Astrocyte (in vitro differentiated cells and primary cell): ENCODE data around the gene PML. TPM values are rescaled to one million over a fixed set of nuclear protein-coding genes. Genes with fewer than 3 reads are reported as not detected.

ENCODE experiments used
- DNase-seq: peaks from one replicate; pipeline ENCODE4 v3.0.0-alpha.2; 2010; ENCODE audit warnings: low read depth
- FAIRE-seq: peaks from 2 replicates; lab custom pipeline; 2011; peaks lifted over from hg19 to GRCh38; lab: Jason Lieb, UNC
- H2AFZ ChIP-seq: 2 replicates; pipeline ENCODE4 v1.6.0; 2012; ENCODE audit warnings: low read depth, low read length, inconsistent platforms
- H3K27ac ChIP-seq: 2 replicates; pipeline ENCODE4 v1.5.1; 2011; ENCODE audit warnings: low read depth, low read length, inconsistent platforms
- H3K27me3 ChIP-seq: 2 replicates; pipeline ENCODE4 v1.6.0; 2011; ENCODE audit warnings: low read length, inconsistent platforms; ENCODE audit not compliant: insufficient read depth
- H3K36me3 ChIP-seq: 2 replicates; pipeline ENCODE4 v1.5.1; 2011; ENCODE audit warnings: low read length, inconsistent platforms; ENCODE audit not compliant: insufficient read depth
- H3K4me1 ChIP-seq: 2 replicates; pipeline ENCODE4 v1.5.1; 2011; ENCODE audit warnings: low read length, inconsistent platforms; ENCODE audit not compliant: insufficient read depth
- H3K4me2 ChIP-seq: 2 replicates; pipeline ENCODE4 v1.6.0; 2012; ENCODE audit warnings: low read length, inconsistent platforms
- H3K4me3 ChIP-seq: 2 replicates; pipeline ENCODE4 v1.5.1; 2011; ENCODE audit warnings: low read depth, mild to moderate bottlenecking, low read length, inconsistent platforms; ENCODE audit not compliant: insufficient read depth
- H3K79me2 ChIP-seq: 2 replicates; pipeline ENCODE4 v1.6.0; 2012; ENCODE audit warnings: mild to moderate bottlenecking, low read length, inconsistent platforms; ENCODE audit not compliant: insufficient read depth
- H3K9ac ChIP-seq: 2 replicates; pipeline ENCODE4 v1.6.0; 2012; ENCODE audit warnings: mild to moderate bottlenecking, low read length, inconsistent platforms
- H3K9me3 ChIP-seq: 2 replicates; pipeline ENCODE4 v1.5.1; 2012; ENCODE audit warnings: low read depth, mild to moderate bottlenecking, low read length, inconsistent platforms; ENCODE audit not compliant: insufficient read depth
- H4K20me1 ChIP-seq: 2 replicates; pipeline ENCODE4 v1.6.0; 2012; ENCODE audit warnings: low read length, inconsistent platforms; ENCODE audit not compliant: insufficient read depth
- H3K27ac Mint-ChIP-seq: one replicate; pipeline ENCODE4 v1.8.0; 2021; ENCODE audit warnings: mild to moderate bottlenecking, mixed read lengths; ENCODE audit not compliant: unreplicated experiment
- H3K27me3 Mint-ChIP-seq: one replicate; pipeline ENCODE4 v1.8.0; 2021; ENCODE audit warnings: low read depth, mixed read lengths; ENCODE audit not compliant: unreplicated experiment
- H3K36me3 Mint-ChIP-seq: one replicate; pipeline ENCODE4 v1.8.0; 2021; ENCODE audit warnings: low read depth, mixed read lengths; ENCODE audit not compliant: unreplicated experiment
- H3K4me1 Mint-ChIP-seq: one replicate; pipeline ENCODE4 v1.8.0; 2021; ENCODE audit warnings: low read depth, mixed read lengths; ENCODE audit not compliant: unreplicated experiment
- H3K4me3 Mint-ChIP-seq: one replicate; pipeline ENCODE4 v1.8.0; 2021; ENCODE audit warnings: mild to moderate bottlenecking, moderate library complexity, mixed read lengths; ENCODE audit not compliant: unreplicated experiment
- H3K9me3 Mint-ChIP-seq: one replicate; pipeline ENCODE4 v1.8.0; 2021; ENCODE audit warnings: mild to moderate bottlenecking, mixed read lengths; ENCODE audit not compliant: unreplicated experiment
- CTCF ChIP-seq: IDR thresholded peaks from 2 replicates; pipeline ENCODE4 v1.5.1; 2011; ENCODE audit warnings: low read depth, mild to moderate bottlenecking, inconsistent platforms, low read length, moderate library complexity; ENCODE audit not compliant: insufficient read depth
- EZH2 ChIP-seq: IDR thresholded peaks from 2 replicates; pipeline ENCODE4 v1.6.1; 2012; ENCODE audit warnings: mild to moderate bottlenecking, low read length, inconsistent platforms; ENCODE audit not compliant: insufficient read depth
- total RNA-seq: library from RNA; stranded (reverse); gene quantifications from 2 replicates; pipeline ENCODE4 v1.2.1, GENCODE V29; 2021

Gene PML
- total RNA-seq, 1 donor from 2014 or later: 116 TPM

GRCh38 chr15:74010929-74011540 lies 16.5 kb downstream of the PML start:
- no peak for FAIRE-seq
- no peak overlapping the region for H3K4me3 ChIP-seq
- peak overlapping the region; percentile 2 for H3K27ac Mint-ChIP-seq

GRCh38 chr15:74011610-74012009 lies 17.1 kb downstream of the PML start:
- no peak overlapping the region for H3K9ac ChIP-seq
- TF ChIP-seq EZH2: no peak
- TF ChIP-seq CTCF: no peak
- H3K27me3 Mint-ChIP-seq: no peaks in the 10 kb centered on the region
- H3K36me3 ChIP-seq: peaks cover 10% of the 10 kb centered on the region
- no peak overlapping the region for H2AFZ ChIP-seq
- peaks cover 46% of the 10 kb centered on the region for H3K4me1 Mint-ChIP-seq
- peak; percentile 24 for DNase-seq
- H3K27ac Mint-ChIP-seq: peak overlapping the region; percentile 2
- H4K20me1 ChIP-seq: peaks cover 77% of the 10 kb centered on the region
- no peak overlapping the region for H3K4me3 ChIP-seq
- no peaks in the 10 kb centered on the region for H3K9me3 ChIP-seq
- H3K4me3 Mint-ChIP-seq: peak overlapping the region; percentile 20
- FAIRE-seq: no peak
- H3K9me3 Mint-ChIP-seq: peaks cover 1% of the 10 kb centered on the region
- no peaks in the 10 kb centered on the region for H3K4me1 ChIP-seq
- peaks cover 35% of the 10 kb centered on the region for H3K36me3 Mint-ChIP-seq
- H3K27ac ChIP-seq: no peak overlapping the region
- H3K79me2 ChIP-seq: peaks cover 83% of the 10 kb centered on the region
- H3K4me2 ChIP-seq: peak overlapping the region; percentile 5
- H3K27me3 ChIP-seq: no peaks in the 10 kb centered on the region

More at GRCh38 chr15:74010929-74011540, 16.5 kb downstream of the PML start:
- H3K4me3 Mint-ChIP-seq: peak overlapping the region; percentile 20
- H3K36me3 ChIP-seq: peaks cover 12% of the 10 kb centered on the region
- H3K27ac ChIP-seq: no peak overlapping the region
- no peaks in the 10 kb centered on the region for H3K9me3 ChIP-seq
- peaks cover 87% of the 10 kb centered on the region for H3K79me2 ChIP-seq
- peaks cover 1% of the 10 kb centered on the region for H3K9me3 Mint-ChIP-seq
- TF ChIP-seq EZH2 (no peak), CTCF (no peak)
- H3K27me3 ChIP-seq: no peaks in the 10 kb centered on the region
- H3K9ac ChIP-seq: no peak overlapping the region
- H3K4me2 ChIP-seq: peak overlapping the region; percentile 5
- no peaks in the 10 kb centered on the region for H3K27me3 Mint-ChIP-seq
- no peak overlapping the region for H2AFZ ChIP-seq
- no peaks in the 10 kb centered on the region for H3K4me1 ChIP-seq
- DNase-seq: no peak
- H4K20me1 ChIP-seq: peaks cover 82% of the 10 kb centered on the region
- H3K4me1 Mint-ChIP-seq: peaks cover 49% of the 10 kb centered on the region
- H3K36me3 Mint-ChIP-seq: peaks cover 38% of the 10 kb centered on the region

GRCh38 chr15:74013374-74013894 lies 18.9 kb downstream of the PML start:
- H3K27ac ChIP-seq: no peak overlapping the region
- FAIRE-seq (no peak), DNase-seq (no peak)
- H2AFZ ChIP-seq: no peak overlapping the region
- H3K4me3 ChIP-seq: no peak overlapping the region
- Mint-ChIP-seq H3K4me1 (peaks cover 34% of the 10 kb centered on the region), H3K36me3 (peaks cover 26% of the 10 kb centered on the region), H3K27ac (no peak overlapping the region), H3K27me3 (no peaks in the 10 kb centered on the region), H3K9me3 (peaks cover 1% of the 10 kb centered on the region), H3K4me3 (no peak overlapping the region)
- H4K20me1 ChIP-seq: peaks cover 66% of the 10 kb centered on the region
- peaks cover 73% of the 10 kb centered on the region for H3K79me2 ChIP-seq
- H3K4me2 ChIP-seq: no peak overlapping the region
- TF ChIP-seq CTCF (no peak), EZH2 (no peak)
- H3K36me3 ChIP-seq: peaks cover 10% of the 10 kb centered on the region
- no peak overlapping the region for H3K9ac ChIP-seq
- H3K4me1 ChIP-seq: no peaks in the 10 kb centered on the region
- no peaks in the 10 kb centered on the region for H3K9me3 ChIP-seq
- H3K27me3 ChIP-seq: no peaks in the 10 kb centered on the region
